ENCODE measurements around the gene RGS1. TPM values are rescaled to one million over a fixed set of nuclear protein-coding genes. Genes with fewer than 3 reads are reported as not detected.

RGS1 gene
- total RNA-seq, 1 experiment from 2014 or later: not detected

GRCh38 chr1:192584866-192585265 lies 9.3 kb downstream of the RGS1 start:
- Histone ChIP-seq H4K8ac (replicated peaks; ENCODE audit: insufficient read length, low read depth, low read length) (no peak overlapping the region), H3K56ac (ENCODE audit: insufficient read length, low read depth, low read length) (no peak overlapping the region), H3K23me2 (ENCODE audit: insufficient read length, low read depth, low read length, poor library complexity, severe bottlenecking) (no peaks in the 10 kb centered on the region), H4K20me1 (ENCODE audit: control insufficient read depth, insufficient read depth, insufficient read length) (no peaks in the 10 kb centered on the region), H2BK20ac (ENCODE audit: low read depth, low read length, poor library complexity, severe bottlenecking) (no peak overlapping the region), H4K91ac (ENCODE audit: insufficient read length, low read depth, low read length) (no peak overlapping the region), H3K4me2 (ENCODE audit: insufficient read depth, insufficient read length, low read length) (no peak overlapping the region), H3K23ac (ENCODE audit: insufficient read length, low read depth, low read length) (no peak overlapping the region), H3K9me3 (ENCODE audit: control insufficient read depth, low read depth, low read length) (no peaks in the 10 kb centered on the region), H2AFZ (ENCODE audit: low read length) (no peak overlapping the region), H2BK120ac (ENCODE audit: low read depth, low read length, poor library complexity, severe bottlenecking) (no peak overlapping the region), H3K4me1 (ENCODE audit: insufficient read depth, low read length) (no peaks in the 10 kb centered on the region), H3K79me1 (ENCODE audit: insufficient read depth, low read depth, low read length, poor library complexity, severe bottlenecking) (no peaks in the 10 kb centered on the region), H3K18ac (ENCODE audit: insufficient read length, low read depth, low read length) (no peak overlapping the region), H3K9ac (ENCODE audit: extremely low read depth, insufficient read length, low read length) (no peak overlapping the region), H3K79me2 (ENCODE audit: insufficient read depth, low read length) (no peaks in the 10 kb centered on the region), H3K14ac (ENCODE audit: insufficient read depth, low read length) (no peak overlapping the region), H3T11ph (ENCODE audit: low read length) (no peak overlapping the region), H3K27ac (ENCODE audit: insufficient read length, low read depth, low read length) (no peak overlapping the region), H2AK5ac (ENCODE audit: insufficient read length, low read length) (no peak overlapping the region), H2BK5ac (ENCODE audit: insufficient read length, low read length) (no peak overlapping the region), H3K27me3 (ENCODE audit: insufficient read depth, low read length) (no peaks in the 10 kb centered on the region), H2BK15ac (ENCODE audit: low read depth, low read length) (no peak overlapping the region), H4K5ac (ENCODE audit: insufficient read length, low read depth, low read length) (no peak overlapping the region), H3K4ac (ENCODE audit: low read depth, low read length) (no peak overlapping the region), H2BK12ac (ENCODE audit: insufficient read length, low read depth, low read length) (no peak overlapping the region)
- Mint-ChIP-seq H3K27ac (no peak overlapping the region), H3K36me3 (ENCODE audit: insufficient read depth in 1 of 3, low read depth in 3 of 3) (no peaks in the 10 kb centered on the region), H3K27me3 (ENCODE audit: low read depth) (no peaks in the 10 kb centered on the region), H3K4me3 (no peak overlapping the region), H3K9me3 (no peaks in the 10 kb centered on the region), H3K4me1 (no peaks in the 10 kb centered on the region)
- no peak for DNase-seq
- no CpG with 5 or more reads among the region's 1 CpG for WGBS (ENCODE audit: extremely low coverage, insufficient read length, low lambda C conversion rate)
- TF ChIP-seq, protein P1, sequence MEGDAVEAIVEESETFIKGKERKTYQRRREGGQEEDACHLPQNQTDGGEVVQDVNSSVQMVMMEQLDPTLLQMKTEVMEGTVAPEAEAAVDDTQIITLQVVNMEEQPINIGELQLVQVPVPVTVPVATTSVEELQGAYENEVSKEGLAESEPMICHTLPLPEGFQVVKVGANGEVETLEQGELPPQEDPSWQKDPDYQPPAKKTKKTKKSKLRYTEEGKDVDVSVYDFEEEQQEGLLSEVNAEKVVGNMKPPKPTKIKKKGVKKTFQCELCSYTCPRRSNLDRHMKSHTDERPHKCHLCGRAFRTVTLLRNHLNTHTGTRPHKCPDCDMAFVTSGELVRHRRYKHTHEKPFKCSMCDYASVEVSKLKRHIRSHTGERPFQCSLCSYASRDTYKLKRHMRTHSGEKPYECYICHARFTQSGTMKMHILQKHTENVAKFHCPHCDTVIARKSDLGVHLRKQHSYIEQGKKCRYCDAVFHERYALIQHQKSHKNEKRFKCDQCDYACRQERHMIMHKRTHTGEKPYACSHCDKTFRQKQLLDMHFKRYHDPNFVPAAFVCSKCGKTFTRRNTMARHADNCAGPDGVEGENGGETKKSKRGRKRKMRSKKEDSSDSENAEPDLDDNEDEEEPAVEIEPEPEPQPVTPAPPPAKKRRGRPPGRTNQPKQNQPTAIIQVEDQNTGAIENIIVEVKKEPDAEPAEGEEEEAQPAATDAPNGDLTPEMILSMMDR (conservative IDR thresholded peaks at IDR 0.05): no peak
